Measurements from ENCODE around the gene ELL3.
A peak's percentile ranks its signal among the peaks of the same experiment; 100 is the strongest.

ELL3 gene

DNA sequence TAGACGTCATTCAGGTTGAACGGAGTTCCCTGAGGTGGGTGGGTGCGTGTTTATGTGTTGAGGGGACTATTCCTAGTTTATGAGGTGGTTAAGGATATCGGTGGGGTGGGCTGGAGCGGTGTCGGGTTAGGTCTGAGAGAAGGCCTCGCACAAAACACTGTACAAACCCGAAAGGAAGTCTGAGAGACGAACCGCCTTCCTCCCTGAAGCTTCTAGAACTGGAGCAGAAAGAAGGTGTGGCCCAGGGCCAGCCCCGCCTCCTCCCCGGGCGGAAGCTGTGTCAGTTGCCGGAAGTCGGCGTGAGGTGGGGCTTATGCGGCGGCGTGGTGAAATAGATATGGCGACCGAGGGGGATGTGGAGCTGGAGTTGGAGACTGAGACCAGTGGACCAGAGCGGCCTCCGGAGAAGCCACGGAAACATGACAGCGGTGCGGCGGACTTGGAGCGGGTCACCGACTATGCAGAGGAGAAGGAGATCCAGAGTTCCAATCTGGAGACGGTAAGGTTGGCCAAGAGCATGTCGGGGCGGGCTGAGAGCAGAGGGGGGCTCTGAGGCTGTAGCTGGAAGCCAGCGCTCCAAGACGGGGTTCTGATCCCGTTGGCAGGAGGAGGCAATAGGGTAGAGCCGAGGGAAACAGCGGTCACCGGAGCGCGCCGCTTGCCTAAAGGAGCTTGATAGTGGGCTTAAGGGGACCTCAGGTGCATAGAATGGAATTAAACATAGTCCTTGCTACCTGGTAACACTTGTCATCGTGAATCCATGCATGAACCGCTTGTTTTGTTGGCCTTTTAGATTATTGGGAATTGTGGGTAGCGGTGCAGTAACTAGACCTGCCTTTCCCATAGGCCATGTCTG is 23.7 kb upstream of the ELL3 start, which contains the start of gene HYPK:
Gene HYPK, plus strand, starts transcription at position 314 of the 856 bp plus-strand sequence. Its CDS starts 24 bp downstream, at position 338.
- H3K9ac ChIP-seq (ENCODE audit: low read depth, low read length): peak within 1 kb of the TSS; percentile 77
- peak within 1 kb of the TSS; percentile 86 for H3K4me3 ChIP-seq (ENCODE audit: low read length)
- 12% methylated on average over 44 of the region's 44 CpGs for WGBS
- no peaks in the 10 kb centered on the region for H3K9me3 ChIP-seq (ENCODE audit: insufficient read depth, low read depth, low read length)
- peak within 1 kb of the TSS; percentile 64 for H3K27ac ChIP-seq (ENCODE audit: low read depth, low read length)
- H3K36me3 ChIP-seq (ENCODE audit: insufficient read depth, low read length): peaks cover 77% of the 10 kb centered on the region
- no peaks in the 10 kb centered on the region for H3K27me3 ChIP-seq (ENCODE audit: insufficient read depth, low read length)
- H3K4me1 ChIP-seq (ENCODE audit: insufficient read depth, low read length): peaks cover 19% of the 10 kb centered on the region

DNA sequence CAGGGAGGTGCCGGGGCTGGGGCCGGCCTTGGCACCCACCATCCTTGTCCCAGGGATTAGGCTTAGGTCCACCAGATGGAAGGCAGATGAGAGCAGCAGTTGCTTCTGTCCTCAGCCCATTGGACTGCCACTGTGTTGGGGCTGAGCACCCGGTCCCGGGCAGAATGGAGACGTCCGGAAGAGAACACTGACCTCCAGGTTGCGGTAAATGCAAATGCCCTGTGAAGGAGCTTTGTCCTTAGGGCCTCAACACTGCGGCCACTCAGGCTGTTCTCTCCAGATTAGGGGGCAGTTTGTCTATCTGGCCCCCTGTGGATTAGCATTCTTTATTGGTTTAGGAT is 23.1 kb upstream of the ELL3 start, which contains the start of gene SERINC4:
Gene SERINC4, minus strand, starts transcription at position 276 of the 341 bp plus-strand sequence. Its CDS starts 234 bp downstream, at position 42.
- Histone ChIP-seq H3K9me3 (ENCODE audit: insufficient read depth, low read depth, low read length) (no peaks in the 10 kb centered on the region), H3K27me3 (ENCODE audit: insufficient read depth, low read length) (no peaks in the 10 kb centered on the region), H3K36me3 (ENCODE audit: insufficient read depth, low read length) (peaks cover 77% of the 10 kb centered on the region), H3K4me1 (ENCODE audit: insufficient read depth, low read length) (peaks cover 24% of the 10 kb centered on the region), H3K27ac (ENCODE audit: low read depth, low read length) (peak within 1 kb of the TSS; percentile 64), H3K9ac (ENCODE audit: low read depth, low read length) (peak within 1 kb of the TSS; percentile 77), H3K4me3 (ENCODE audit: low read length) (peak within 1 kb of the TSS; percentile 86)
- WGBS: 94% methylated on average over 8 of the region's 8 CpGs

DNA sequence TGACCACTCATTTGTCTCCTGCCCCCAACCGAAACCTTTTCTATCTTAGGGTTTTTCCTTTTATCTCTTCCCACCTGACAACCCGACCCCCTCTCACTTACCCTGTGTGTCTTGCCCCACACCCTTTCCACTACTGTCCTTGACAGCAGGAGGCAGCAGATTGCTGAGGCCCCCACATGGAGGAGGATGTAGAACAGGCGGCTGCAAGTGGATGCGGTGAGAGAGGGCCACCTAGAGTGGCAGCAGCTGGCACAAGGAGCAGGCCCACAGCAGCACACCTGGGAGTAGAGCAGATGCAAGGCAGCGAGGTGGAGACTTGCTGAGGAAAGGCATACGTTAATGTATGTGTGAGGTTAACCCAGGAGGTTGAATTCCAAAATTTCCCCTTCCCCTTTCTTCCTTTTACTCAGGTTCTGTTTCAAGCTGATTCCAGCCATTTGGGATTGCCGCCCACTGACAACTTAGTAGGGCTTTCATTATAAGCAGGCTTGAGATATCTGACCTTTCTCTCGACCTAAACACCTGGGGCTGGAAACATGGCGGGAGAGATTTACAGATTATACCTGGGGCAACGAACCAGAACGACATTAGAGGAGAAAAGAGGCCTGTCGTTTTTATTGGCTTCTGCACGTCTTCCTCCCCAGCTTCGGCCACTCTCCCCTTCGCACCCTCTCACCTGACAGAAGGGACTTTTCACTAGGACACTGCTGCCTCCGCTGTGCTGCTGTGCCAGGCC is 22.6 kb upstream of the ELL3 start:
- Histone ChIP-seq H3K27me3 (ENCODE audit: insufficient read depth, low read length) (no peaks in the 10 kb centered on the region), H3K4me3 (ENCODE audit: low read length) (no peak overlapping the region), H3K9me3 (ENCODE audit: insufficient read depth, low read depth, low read length) (no peaks in the 10 kb centered on the region), H3K9ac (ENCODE audit: low read depth, low read length) (no peak overlapping the region), H3K36me3 (ENCODE audit: insufficient read depth, low read length) (peaks cover 77% of the 10 kb centered on the region), H3K27ac (ENCODE audit: low read depth, low read length) (peak overlapping the region; percentile 64), H3K4me1 (ENCODE audit: insufficient read depth, low read length) (peaks cover 29% of the 10 kb centered on the region)
- WGBS: 92% methylated on average over 16 of the region's 16 CpGs

DNA sequence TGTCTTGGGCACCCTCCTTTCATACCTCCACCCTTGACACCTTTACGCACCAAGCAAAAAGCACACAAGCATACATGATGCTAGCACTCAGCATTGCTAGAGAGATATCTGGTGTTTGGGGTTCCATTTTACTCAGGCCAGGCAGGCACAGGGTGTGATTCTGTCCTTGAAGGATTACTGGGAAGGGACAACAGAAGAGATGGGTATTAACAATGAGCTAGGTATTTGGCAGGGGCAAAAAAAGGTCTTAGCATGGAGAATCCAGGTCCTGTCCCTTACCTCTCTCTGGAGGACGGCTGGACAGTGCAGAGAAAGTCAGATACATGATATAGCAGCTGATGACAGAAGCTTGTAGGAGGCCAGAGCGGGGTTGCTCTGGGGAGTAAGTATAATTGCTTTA is 19.8 kb upstream of the ELL3 start:
- Histone ChIP-seq H3K4me1 (ENCODE audit: insufficient read depth, low read length) (peaks cover 41% of the 10 kb centered on the region), H3K27ac (ENCODE audit: low read depth, low read length) (peak overlapping the region; percentile 66; the same call in 1 of the 2 replicates), H3K9me3 (ENCODE audit: insufficient read depth, low read depth, low read length) (no peaks in the 10 kb centered on the region), H3K36me3 (ENCODE audit: insufficient read depth, low read length) (peaks cover 63% of the 10 kb centered on the region), H3K27me3 (ENCODE audit: insufficient read depth, low read length) (no peaks in the 10 kb centered on the region), H3K4me3 (ENCODE audit: low read length) (no peak overlapping the region), H3K9ac (ENCODE audit: low read depth, low read length) (no peak overlapping the region)
- 95% methylated on average over 2 of the region's 3 CpGs for WGBS

DNA sequence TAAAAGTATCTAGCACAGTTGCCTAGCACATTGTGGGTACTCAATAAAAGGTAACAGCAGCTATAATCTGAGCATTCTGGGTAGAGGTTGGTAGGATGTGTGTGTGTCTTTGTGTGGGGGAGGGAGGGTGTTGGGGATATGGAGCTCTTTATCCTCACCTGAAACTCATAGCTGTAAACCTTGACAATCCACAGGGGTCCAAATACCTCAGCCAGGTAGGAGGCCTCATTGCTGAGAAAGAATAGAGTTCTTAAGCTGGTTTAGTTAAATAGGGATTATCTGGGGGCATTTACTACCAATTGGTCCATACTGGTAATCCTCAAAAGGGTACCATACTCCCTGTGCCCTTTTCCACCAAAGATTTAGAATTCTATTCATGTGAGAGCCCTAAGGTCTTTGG is 19.2 kb upstream of the ELL3 start:
- Histone ChIP-seq H3K27me3 (ENCODE audit: insufficient read depth, low read length) (no peaks in the 10 kb centered on the region), H3K9me3 (ENCODE audit: insufficient read depth, low read depth, low read length) (no peaks in the 10 kb centered on the region), H3K4me1 (ENCODE audit: insufficient read depth, low read length) (peaks cover 41% of the 10 kb centered on the region), H3K27ac (ENCODE audit: low read depth, low read length) (peak overlapping the region; percentile 66; the same call in 1 of the 2 replicates), H3K9ac (ENCODE audit: low read depth, low read length) (no peak overlapping the region), H3K4me3 (ENCODE audit: low read length) (no peak overlapping the region), H3K36me3 (ENCODE audit: insufficient read depth, low read length) (peaks cover 59% of the 10 kb centered on the region)

DNA sequence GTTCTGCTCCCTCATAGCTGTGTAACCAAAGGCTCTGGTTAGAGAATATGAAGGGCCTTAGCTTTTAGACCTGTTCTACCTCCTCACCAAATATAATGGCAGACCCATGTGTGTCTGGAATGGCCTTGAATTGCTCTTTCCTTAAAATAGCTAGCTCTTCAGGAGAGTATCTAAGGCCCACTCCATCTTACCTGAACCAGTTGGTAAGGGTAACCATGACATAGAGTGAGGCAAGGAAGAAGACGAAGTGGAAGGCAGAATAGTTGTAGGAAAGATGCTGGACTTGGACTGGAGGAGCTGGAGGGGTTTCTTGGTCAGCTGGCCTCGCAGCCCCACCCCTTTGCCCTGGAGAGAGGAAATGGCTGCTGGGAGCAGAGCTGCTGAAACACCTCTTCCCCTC is 18.4 kb upstream of the ELL3 start:
- H3K4me3 ChIP-seq (ENCODE audit: low read length): no peak overlapping the region
- H3K9ac ChIP-seq (ENCODE audit: low read depth, low read length): no peak overlapping the region
- H3K36me3 ChIP-seq (ENCODE audit: insufficient read depth, low read length): peaks cover 59% of the 10 kb centered on the region
- H3K27ac ChIP-seq (ENCODE audit: low read depth, low read length): peak overlapping the region; percentile 39; the same call in 1 of the 2 replicates
- H3K27me3 ChIP-seq (ENCODE audit: insufficient read depth, low read length): no peaks in the 10 kb centered on the region
- H3K9me3 ChIP-seq (ENCODE audit: insufficient read depth, low read depth, low read length): no peaks in the 10 kb centered on the region
- H3K4me1 ChIP-seq (ENCODE audit: insufficient read depth, low read length): peaks cover 40% of the 10 kb centered on the region
- WGBS: 90% methylated on average over 2 of the region's 2 CpGs

DNA sequence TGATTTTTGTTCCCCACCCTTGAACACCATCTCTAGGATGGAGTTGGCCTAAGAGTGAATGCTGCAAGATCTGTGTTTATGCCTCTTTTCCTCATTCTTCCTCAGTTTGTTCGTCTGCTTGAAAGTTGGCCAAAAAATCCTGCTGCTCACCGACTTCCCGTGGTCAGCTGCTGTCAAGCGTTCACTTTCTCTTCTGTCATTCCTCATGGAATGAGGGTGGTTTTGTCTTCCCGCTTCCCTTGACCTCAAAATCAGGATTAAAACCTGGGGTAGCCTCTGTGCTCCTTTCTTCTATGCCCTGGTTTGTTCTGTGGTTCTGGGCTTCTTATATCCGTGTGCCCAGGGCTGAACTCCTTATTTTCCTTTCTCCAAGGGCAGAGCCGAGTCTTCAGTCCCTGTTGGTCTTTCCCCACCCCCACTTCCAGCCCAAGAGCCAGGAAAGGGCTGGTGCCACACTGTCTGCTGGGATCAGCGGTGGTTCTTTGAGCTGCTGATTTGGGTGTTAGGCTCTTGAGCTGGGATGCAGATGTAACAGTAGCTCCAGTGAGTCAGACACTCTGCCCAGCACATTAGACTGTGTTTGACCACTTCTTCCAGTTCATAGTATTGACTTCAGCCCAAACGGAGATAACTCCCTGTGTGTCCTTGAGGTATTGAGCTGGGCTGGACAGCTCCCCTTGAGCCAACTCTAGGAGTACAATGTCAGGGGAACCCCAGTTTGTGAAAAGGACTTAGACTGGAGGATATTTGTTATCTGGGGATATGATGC is 17.7 kb upstream of the ELL3 start:
- H3K27ac ChIP-seq (ENCODE audit: low read depth, low read length): peak overlapping the region; percentile 39; the same call in 1 of the 2 replicates
- 0 out of 2 replicates have a peak overlapping the region, but pooled peaks have one; percentile 9 for H3K4me3 ChIP-seq (ENCODE audit: low read length)
- H3K36me3 ChIP-seq (ENCODE audit: insufficient read depth, low read length): peaks cover 52% of the 10 kb centered on the region

DNA sequence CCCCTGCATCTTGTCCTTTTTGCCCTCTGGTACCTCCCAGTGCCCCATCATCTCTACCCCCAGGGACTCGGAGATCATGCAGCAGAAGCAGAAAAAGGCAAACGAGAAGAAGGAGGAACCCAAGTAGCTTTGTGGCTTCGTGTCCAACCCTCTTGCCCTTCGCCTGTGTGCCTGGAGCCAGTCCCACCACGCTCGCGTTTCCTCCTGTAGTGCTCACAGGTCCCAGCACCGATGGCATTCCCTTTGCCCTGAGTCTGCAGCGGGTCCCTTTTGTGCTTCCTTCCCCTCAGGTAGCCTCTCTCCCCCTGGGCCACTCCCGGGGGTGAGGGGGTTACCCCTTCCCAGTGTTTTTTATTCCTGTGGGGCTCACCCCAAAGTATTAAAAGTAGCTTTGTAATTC is 16.9 kb upstream of the ELL3 start:
- H3K9ac ChIP-seq (ENCODE audit: low read depth, low read length): 0 out of 2 replicates have a peak overlapping the region, but pooled peaks have one; percentile 97
- peaks cover 32% of the 10 kb centered on the region for H3K4me1 ChIP-seq (ENCODE audit: insufficient read depth, low read length)
- H3K36me3 ChIP-seq (ENCODE audit: insufficient read depth, low read length): peaks cover 44% of the 10 kb centered on the region
- WGBS: 92% methylated on average over 10 of the region's 10 CpGs
- H3K9me3 ChIP-seq (ENCODE audit: insufficient read depth, low read depth, low read length): no peaks in the 10 kb centered on the region
- no peaks in the 10 kb centered on the region for H3K27me3 ChIP-seq (ENCODE audit: insufficient read depth, low read length)
- H3K27ac ChIP-seq (ENCODE audit: low read depth, low read length): no peak overlapping the region
- H3K4me3 ChIP-seq (ENCODE audit: low read length): peak overlapping the region; percentile 98

More for the DNA sequence above, 17.7 kb upstream of the ELL3 start:
- 94% methylated on average over 9 of the region's 9 CpGs for WGBS
- peaks cover 33% of the 10 kb centered on the region for H3K4me1 ChIP-seq (ENCODE audit: insufficient read depth, low read length)
- no peak overlapping the region for H3K9ac ChIP-seq (ENCODE audit: low read depth, low read length)
- no peaks in the 10 kb centered on the region for H3K9me3 ChIP-seq (ENCODE audit: insufficient read depth, low read depth, low read length)
- H3K27me3 ChIP-seq (ENCODE audit: insufficient read depth, low read length): no peaks in the 10 kb centered on the region

DNA sequence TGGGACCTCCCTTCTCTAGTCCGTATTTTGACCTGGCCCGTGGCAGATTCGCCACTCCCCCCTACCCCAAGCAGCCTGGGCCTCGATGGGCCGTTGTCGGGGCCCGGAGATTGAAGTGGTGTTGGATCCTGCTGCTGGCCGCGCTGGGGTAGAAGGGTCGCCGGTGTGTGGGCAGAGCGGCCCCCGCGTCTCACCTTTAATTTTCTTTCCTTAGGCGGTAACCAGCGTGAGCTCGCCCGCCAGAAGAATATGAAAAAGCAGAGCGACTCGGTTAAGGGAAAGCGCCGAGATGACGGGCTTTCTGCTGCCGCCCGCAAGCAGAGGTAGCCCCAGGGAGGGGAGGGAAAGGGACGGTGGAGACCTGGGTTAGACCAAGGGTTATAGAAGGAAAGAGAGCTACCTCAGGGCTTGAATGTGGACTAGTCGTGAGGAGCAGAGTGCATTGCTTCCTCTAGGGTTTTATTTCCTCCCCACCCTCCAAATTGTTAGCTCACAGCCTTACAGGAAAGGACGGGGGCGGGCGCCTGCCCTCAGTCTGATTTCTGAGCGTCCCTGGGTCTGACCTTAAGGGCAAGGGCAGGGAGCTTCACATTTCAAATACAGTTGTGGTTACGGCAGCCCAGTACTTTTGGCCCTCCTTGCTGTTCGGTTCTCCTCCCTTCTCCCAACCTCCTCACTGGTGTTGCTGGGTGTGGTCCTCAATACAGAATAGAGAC is 16.2 kb upstream of the ELL3 start:
- Histone ChIP-seq H3K4me1 (ENCODE audit: insufficient read depth, low read length) (peaks cover 32% of the 10 kb centered on the region), H3K27me3 (ENCODE audit: insufficient read depth, low read length) (no peaks in the 10 kb centered on the region), H3K9me3 (ENCODE audit: insufficient read depth, low read depth, low read length) (no peaks in the 10 kb centered on the region), H3K36me3 (ENCODE audit: insufficient read depth, low read length) (peaks cover 40% of the 10 kb centered on the region), H3K9ac (ENCODE audit: low read depth, low read length) (peak overlapping the region; percentile 97), H3K27ac (ENCODE audit: low read depth, low read length) (peak overlapping the region; percentile 87), H3K4me3 (ENCODE audit: low read length) (peak overlapping the region; percentile 98)
- WGBS: 8% methylated on average over 33 of the region's 33 CpGs

DNA sequence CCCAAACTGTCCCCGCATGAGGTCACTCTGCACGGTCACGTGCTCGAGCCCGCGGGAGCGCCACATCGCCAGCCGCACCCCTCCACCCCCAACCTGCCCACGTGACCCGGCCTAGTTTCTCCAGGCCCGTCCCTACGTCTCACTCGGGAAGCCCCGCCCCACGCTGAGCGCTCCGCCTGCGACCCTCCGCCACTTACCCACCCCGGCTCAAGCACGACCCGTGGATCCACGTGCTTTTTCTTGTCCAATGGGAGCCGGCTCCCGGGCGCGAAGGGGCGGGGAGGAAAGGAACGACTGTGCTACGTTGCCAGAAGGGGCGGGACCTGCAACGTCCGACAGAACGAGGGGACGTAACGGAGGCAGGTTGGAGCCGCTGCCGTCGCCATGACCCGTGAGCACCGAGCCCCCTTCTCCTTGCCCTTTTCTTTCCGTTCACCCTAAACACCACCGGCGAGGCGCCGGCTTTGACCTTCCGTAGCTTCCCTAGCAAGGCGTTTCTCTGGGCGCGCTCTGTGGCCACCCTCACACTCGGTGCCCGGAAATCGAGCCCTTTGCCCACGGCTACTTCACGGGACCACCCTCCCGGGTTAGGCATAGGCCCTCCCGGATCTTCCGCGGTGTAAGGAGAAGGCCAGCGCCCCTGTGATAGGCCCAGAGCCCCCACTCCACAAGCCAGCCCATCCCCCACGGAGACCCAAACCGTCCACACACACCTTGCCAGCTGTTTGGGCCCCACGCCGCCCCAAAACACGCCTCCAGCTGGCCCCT is 15.4 kb upstream of the ELL3 start, which contains the start of gene SERF2:
Gene SERF2, plus strand, starts transcription at position 328 of the 768 bp plus-strand sequence. Its CDS starts 57 bp downstream, at position 385.
- WGBS: under 1% methylated on average over 66 of the region's 66 CpGs
- peak within 1 kb of the TSS; percentile 87 for H3K27ac ChIP-seq (ENCODE audit: low read depth, low read length)
- no peaks in the 10 kb centered on the region for H3K9me3 ChIP-seq (ENCODE audit: insufficient read depth, low read depth, low read length)
- peak within 1 kb of the TSS; percentile 97 for H3K9ac ChIP-seq (ENCODE audit: low read depth, low read length)
- peak within 1 kb of the TSS; percentile 98 for H3K4me3 ChIP-seq (ENCODE audit: low read length)
- H3K4me1 ChIP-seq (ENCODE audit: insufficient read depth, low read length): peaks cover 32% of the 10 kb centered on the region
- peaks cover 40% of the 10 kb centered on the region for H3K36me3 ChIP-seq (ENCODE audit: insufficient read depth, low read length)
- no peaks in the 10 kb centered on the region for H3K27me3 ChIP-seq (ENCODE audit: insufficient read depth, low read length)
